DOHH2 (cell line): ENCODE measurements around the gene METTL1.

Source experiments
- CTCF ChIP-seq: fragments of 200-600 bp; sonication (generic); IDR thresholded peaks from one replicate; pipeline ENCODE4 v1.5.1; 2014; ENCODE audit warnings: antibody characterized with exemption, mild to moderate bottlenecking, low read depth, low read length; ENCODE audit not compliant: poor library complexity, severe bottlenecking
- EZH2phosphoT487 ChIP-seq: fragments of 200-600 bp; sonication (generic); IDR thresholded peaks from 2 replicates; pipeline ENCODE4 v1.6.1; 2017; ENCODE audit warnings: borderline replicate concordance, mild to moderate bottlenecking, antibody characterized with exemption, low read length, moderate library complexity, mixed read lengths

- TF ChIP-seq CTCF (no peak), EZH2phosphoT487 (no peak)
Measured at GRCh38 chr12:57783861-57784260, 12.0 kb upstream of the METTL1 start.
